ENCODE data around the gene PPIP5K1. TPM values are rescaled to one million over a fixed set of nuclear protein-coding genes. Genes with fewer than 3 reads are reported as not detected.

Gene PPIP5K1
- total and polyA plus RNA-seq, 9 of the 15 experiments (the other 6 are each of a cell fraction or from before 2014, with no cell fraction given): 2.5 to 74.6 (median 35.1) TPM

- Histone ChIP-seq H3K79me2 (ENCODE audit: control insufficient read depth, insufficient read depth, low read length) (no peaks in the 10 kb centered on the region), H3K4me3 (no peak overlapping the region), H3K4me1 (replicated peaks in 1 of 2; ENCODE audit: control insufficient read depth in 2 of 2, insufficient read depth in 2 of 2, low read length in 2 of 2) (peaks cover 4 to 12% of the 10 kb centered on the region in 2 experiments; a peak in 3 of 5 replicates), H3K9me3 (replicated peaks; ENCODE audit: control insufficient read depth, insufficient read depth, low read depth, low read length) (no peaks in the 10 kb centered on the region), H3K27me3 (ENCODE audit: control insufficient read depth in 2 of 2, insufficient read depth in 2 of 2, low read length in 2 of 2) (no peaks in the 10 kb centered on the region), H4K20me1 (replicated peaks; ENCODE audit: control insufficient read depth, insufficient read depth, low read length) (peaks cover 5% of the 10 kb centered on the region; the same call in 1 of the 2 replicates), H3K9ac (ENCODE audit: insufficient read depth in 1 of 2, low read depth in 2 of 2, low read length in 2 of 2) (peak overlapping the region in 1 of 2 experiments; percentile 61; a peak in 1 of 4 replicates), H2AFZ (ENCODE audit: low read depth, low read length) (no peak overlapping the region), H3K9me1 (ENCODE audit: control insufficient read depth, insufficient read depth, low read length) (peaks cover 7% of the 10 kb centered on the region), H3K36me3 (ENCODE audit: control insufficient read depth, insufficient read depth, low read length) (peaks cover 51% of the 10 kb centered on the region; the same call in 2 of the 3 replicates), H3K4me2 (ENCODE audit: insufficient read depth, low read length) (no peak overlapping the region), H3K27ac (ENCODE audit: extremely low read depth, low read depth, low read length) (no peak overlapping the region)
- FAIRE-seq (peak; percentile 32), ATAC-seq (no peak), DNase-seq (ENCODE audit: extremely low read depth in 1 of 4, low spot score in 3 of 4) (peak in 1 of 4 experiments; percentile 3)
- TF ChIP-seq NFATC3 (IDR thresholded peaks at IDR 0.05) (no peak), POLR2H (tag; IDR thresholded peaks at IDR 0.05; ENCODE audit: low read depth) (no peak), NFE2L1 (tag; IDR thresholded peaks at IDR 0.05; ENCODE audit: borderline replicate concordance, low read depth) (no peak), RBFOX2 (IDR thresholded peaks at IDR 0.05; ENCODE audit: low read depth, low read length) (no peak), IRF9 (tag; IDR thresholded peaks at IDR 0.05) (no peak), HIVEP1 (CRISPR knock-in tag; IDR thresholded peaks at IDR 0.05) (no peak)
- ChIA-PET CTCF (ENCODE audit: low intra/inter-chr PET ratio) (no interaction called here), POLR2A (interaction anchor here (0.8 to 4.5 kb wide), 2 partner anchors 12 to 29 kb away, joined by 3 to 63 read pairs; partner anchors contain the start of gene MAP1A)
- intact Hi-C loops (cut with micrococcal nuclease) (no loop called here), in situ Hi-C loops (cut with MboI) (no loop called here)
- no TSS peak for BruUV-seq (replicated peaks)
- 51% methylated on average over 10 of the region's 11 CpGs for WGBS (ENCODE audit: insufficient coverage, low coverage, missing lambda C conversion rate)
Observed at GRCh38 chr15:43526261-43526930, 63.6 kb downstream of the PPIP5K1 start.

Measured in K562 (cell line).